GM19240 (cell line): ENCODE data around the gene SULT1C3.
"Not testable (repeated sequence)": the region's sequence is repeated elsewhere in the genome, so short reads cannot be mapped to it uniquely, and the experiment has no call there.

ENCODE experiments used
- DNase-seq: peaks from one replicate; pipeline ENCODE4 v3.0.0; 2011; ENCODE audit warnings: low spot score; ENCODE audit not compliant: insufficient read length

SULT1C3 gene

GRCh38 chr2:108244667-108245414 lies 5.1 kb downstream of the SULT1C3 start:
- no peak for DNase-seq

DNA sequence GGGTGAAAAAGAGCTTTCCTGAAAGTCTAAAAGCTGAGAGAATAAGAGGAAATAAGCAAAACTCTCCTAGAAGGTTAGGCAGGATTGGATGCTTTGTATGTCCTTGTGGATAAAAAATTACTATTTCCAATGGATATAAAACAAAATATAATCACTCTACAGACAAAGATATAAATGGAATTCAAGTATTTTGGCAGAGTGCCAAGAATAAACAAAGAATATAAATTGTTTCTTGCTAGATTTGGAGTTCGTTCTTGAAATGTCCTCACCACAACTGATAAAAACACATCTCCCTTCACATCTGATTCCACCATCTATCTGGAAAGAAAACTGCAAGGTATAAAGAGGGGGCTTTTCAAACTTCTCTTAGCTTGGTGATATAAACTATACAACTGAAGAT lies 13.3 kb downstream of the SULT1C3 start:
- DNase-seq: no peak

DNA sequence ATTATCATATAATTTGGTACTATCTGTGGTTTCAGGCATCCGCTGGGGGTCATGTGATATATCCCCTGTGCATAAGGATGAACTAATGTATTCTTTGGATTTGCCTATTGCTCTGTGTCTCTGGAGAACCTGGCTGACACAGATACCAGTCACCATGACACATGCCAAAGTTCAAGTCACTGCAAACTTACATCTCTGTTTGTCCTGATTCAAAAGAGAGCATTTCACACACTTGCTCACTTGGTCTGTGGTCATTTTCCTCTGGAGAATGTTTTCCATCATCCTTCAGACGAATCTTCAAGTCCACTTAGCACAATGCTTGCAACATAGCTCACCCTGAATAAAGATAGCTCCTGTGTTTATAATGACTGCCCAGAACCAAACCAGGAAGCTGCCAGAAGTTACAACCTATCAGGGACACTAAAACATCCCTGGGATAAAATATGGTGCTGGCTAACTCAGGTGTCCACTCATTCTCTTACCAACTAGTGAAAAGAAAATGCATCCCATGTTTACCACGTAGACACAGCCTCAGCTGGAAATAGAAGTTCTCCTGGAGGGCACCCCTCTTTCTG lies 18.1 kb downstream of the SULT1C3 start:
- DNase-seq: no peak

GRCh38 chr2:108260773-108261172 lies 21.0 kb downstream of the SULT1C3 start:
- DNase-seq: no peak

GRCh38 chr2:108262036-108262435 lies 22.3 kb downstream of the SULT1C3 start:
- DNase-seq: no peak

- DNase-seq: no peak
These were observed 23.6 kb downstream of the SULT1C3 start for GRCh38 chr2:108263401-108263800.

GRCh38 chr2:108266218-108266617 lies 26.4 kb downstream of the SULT1C3 start:
- DNase-seq: no peak

- DNase-seq: no peak
These were observed 27.3 kb downstream of the SULT1C3 start for GRCh38 chr2:108267101-108267500.

- DNase-seq: no peak
These were observed 28.2 kb downstream of the SULT1C3 start for GRCh38 chr2:108268001-108268400.

DNA sequence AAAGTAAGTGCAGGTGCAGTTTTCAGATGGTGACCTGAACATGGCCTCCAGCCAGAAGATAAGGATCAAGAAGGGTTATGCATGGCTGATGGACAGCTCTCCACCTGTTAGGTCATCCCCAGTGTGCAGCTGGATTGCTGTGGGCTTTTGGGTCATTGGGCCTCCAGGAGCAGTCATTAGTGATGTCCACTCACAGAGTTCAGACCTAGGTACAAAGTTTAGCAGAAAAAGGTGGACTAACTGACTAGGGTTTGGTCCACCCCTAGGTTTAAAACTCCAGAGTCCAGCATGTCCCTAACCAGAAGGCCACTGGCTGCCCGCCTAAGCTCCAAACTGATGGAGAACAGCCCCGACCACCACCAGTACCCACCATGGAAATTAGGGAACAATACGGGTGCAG lies 30.6 kb downstream of the SULT1C3 start:
- DNase-seq: no peak

GRCh38 chr2:108270768-108271506 lies 31.2 kb downstream of the SULT1C3 start:
- no peak for DNase-seq

- DNase-seq: no peak
These were observed 32.0 kb downstream of the SULT1C3 start for GRCh38 chr2:108271691-108272253.

- no peak for DNase-seq
These were observed 38.9 kb downstream of the SULT1C3 start for GRCh38 chr2:108278631-108279030.

DNA sequence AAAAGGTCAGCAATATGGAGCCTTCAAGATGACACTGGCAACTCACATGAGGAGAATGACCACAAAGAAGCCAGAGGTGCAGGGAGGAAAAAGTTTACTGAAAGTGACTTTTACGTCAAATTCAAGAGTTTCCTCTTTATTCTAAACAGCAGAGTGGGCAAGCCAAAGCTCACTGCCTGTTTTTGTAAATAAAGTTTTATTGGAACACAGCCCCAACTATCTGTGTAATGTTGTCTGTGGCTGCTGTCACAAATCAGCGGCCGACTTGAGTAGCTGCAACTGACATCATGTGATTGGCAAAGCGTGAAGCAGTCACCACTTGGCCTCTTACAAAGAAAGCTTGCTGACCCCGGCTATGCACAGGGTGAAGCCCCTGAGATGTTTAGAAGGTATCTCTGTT lies 39.7 kb downstream of the SULT1C3 start:
- DNase-seq: no peak

DNA sequence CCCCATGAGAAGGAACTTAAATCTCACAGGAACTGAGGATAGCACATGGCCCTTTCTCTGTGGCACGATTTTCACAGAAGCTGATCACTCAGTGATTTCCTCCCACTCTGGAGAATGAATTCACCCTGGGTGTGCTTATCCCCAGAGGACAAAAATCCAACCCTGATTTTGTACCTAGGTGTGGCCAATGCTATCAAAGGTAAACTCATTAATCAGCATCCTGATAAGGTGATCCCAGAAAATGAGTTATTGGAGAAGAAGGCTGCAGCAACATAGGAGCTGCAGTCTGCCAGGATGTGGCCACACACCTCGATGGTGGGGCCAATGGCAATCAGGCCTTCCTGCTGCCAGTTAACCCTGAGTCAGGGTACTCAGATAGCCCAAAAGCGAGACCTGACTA lies 40.7 kb downstream of the SULT1C3 start:
- DNase-seq: no peak

DNA sequence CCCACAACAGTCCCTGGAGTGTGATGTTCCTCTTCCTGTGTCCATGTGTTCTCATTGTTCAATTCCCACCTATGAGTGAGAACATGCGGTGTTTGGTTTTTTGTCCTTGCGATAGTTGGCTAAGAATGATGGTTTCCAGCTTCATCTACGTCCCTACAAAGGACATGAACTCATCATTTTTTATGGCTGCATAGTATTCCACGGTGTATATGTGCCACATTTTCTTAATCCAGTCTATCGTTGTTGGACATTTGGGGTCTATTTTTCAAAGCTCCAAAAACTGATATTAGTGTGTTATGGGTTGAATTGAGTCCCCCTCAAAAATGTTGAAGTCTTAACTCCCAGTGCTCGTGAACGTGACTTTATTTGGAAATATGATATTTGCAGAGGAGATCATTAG lies 44.8 kb downstream of the SULT1C3 start:
- DNase-seq: not testable (repeated sequence)

DNA sequence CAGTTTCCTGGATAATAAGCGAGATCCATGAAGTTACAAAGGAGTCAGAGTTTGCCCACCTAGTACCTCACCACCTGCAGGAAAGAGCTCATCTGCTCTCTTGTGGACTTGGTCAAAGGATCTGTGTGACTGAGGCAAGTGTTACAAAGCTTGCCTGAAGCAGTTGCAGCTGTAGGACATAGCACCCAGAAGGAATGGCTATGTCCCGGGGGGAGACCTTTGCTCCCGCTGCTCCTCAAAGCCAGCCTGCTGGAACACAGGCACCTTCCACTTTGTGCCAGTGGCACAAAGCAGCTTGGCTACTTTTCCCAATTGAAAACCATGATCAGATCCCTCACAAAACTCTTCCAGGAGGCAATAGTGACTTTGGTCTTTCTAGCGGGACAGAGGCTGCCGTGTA lies 45.8 kb downstream of the SULT1C3 start:
- DNase-seq: no peak

- no peak for DNase-seq
These were observed 47.4 kb downstream of the SULT1C3 start for GRCh38 chr2:108287169-108287568.

- no peak for DNase-seq
These were observed 48.9 kb downstream of the SULT1C3 start, which contains the start of gene SULT1C2 for GRCh38 chr2:108288534-108289106. SULT1C2 (plus strand) TSS chr2:108288895; CDS start chr2:108293668, 4,773 bp downstream.

DNA sequence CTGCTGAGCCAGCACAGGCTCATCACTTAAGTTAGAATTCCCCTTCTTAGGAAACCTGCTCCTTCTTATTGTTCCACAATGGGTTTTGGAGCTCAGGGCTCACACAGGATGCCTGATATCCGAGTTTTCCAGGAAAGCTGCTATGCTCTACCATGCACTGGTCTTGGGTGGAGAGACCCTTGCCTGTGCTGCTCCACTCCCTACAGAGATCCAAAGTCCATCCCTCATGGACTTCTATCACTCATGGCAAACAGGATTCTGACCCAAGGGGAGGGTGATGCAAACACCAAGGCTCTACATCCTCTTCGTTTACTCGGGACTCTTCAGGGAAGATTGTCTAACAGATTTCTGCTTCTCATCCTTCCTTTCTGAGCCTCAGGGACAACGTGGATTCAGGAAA lies 54.1 kb downstream of the SULT1C3 start:
- DNase-seq: no peak

- no peak for DNase-seq
These were observed 57.8 kb downstream of the SULT1C3 start for GRCh38 chr2:108297436-108298141.
